T47D (cell line): ENCODE measurements around the gene BIK.
"Not testable (repeated sequence)": the region's sequence is repeated elsewhere in the genome, so short reads cannot be mapped to it uniquely, and the experiment has no call there.

Experiments used
- DNase-seq, 2 experiments: peaks; one replicate each; pipeline versions ENCODE4 v3.0.0 to v3.0.0-alpha.2; 2011 to 2012; ENCODE audit warnings: low read depth in 1 of 2, low spot score in 1 of 2
- JUND ChIP-seq: IDR thresholded peaks from 2 replicates; pipeline ENCODE4 v1.6.1; 2012; ENCODE audit warnings: low read depth
- in situ Hi-C: cut with HindIII; loops from 2 replicates; pipeline ENCODE4 v1.10.0; 2016; ENCODE audit warnings: low sequenced_read_pairs, low pct_unique_long_range_greater_than_20kb

BIK gene

GRCh38 chr22:43129426-43130425 is 19.2 kb downstream of the BIK start:
- no peak for TF ChIP-seq JUND
- DNase-seq = no peak
- in situ Hi-C loops = no loop called here

DNA sequence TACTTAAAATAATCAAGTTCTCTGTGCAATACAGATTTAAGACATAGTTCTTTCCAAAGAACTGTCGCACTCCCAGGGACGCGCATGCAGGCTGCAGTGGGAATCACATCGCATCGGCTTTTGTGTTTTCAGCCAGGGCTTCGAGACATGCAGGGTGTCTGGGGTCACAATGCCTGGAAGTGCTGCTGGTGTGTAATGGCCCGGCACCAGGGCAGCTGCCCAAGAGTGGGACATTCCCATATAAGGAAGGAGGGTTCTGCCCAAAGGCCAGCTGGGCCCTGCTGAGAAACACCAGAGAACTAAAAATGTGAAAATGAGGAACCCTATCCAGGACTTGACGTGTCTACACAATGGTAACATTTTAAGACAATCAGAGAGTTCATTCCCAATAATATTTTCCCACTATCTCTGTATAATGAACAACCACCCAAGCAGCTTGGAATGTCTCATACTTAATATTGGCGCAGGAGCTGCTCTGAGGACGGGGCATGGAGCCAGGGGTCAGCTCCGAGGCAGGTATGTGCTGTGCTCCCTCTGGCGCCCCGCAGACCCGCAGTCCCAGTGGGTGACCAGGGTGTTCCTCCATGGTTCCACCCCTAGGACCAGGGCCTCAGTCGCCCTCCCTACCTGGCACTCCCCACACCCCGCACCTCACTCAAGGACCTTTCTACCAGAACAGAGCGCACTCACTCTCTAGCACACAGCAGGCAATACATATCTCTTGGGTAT is 21.4 kb downstream of the BIK start:
- in situ Hi-C loops = no loop called here
- TF ChIP-seq JUND = no peak

DNA sequence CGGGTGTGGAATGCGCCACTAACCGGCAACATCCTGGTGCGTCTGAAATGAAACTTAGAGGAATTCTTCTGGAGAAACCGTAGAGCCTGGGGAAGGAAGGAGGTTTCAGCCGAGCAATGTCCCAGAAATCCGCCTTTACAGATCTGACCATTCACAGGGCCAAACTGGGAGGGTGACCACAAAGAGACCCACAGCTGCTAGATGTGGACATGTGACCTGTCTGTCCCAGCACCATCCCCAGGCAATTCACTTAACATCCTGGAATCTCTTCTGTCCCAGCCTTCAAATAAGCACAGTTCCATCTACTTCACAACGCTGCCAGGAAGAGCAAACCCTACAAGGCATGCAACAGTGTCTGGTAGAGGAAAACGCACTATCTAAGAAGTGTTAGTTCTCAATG is 22.9 kb downstream of the BIK start:
- in situ Hi-C loops = no loop called here
- DNase-seq = no peak
- no peak for TF ChIP-seq JUND

More for the DNA sequence above, 21.4 kb downstream of the BIK start:
- no peak for DNase-seq

- no peak for TF ChIP-seq JUND
- DNase-seq = no peak
- in situ Hi-C loops = no loop called here
Observed at GRCh38 chr22:43134553-43134952, 24.0 kb downstream of the BIK start.

- in situ Hi-C loops = no loop called here
- TF ChIP-seq JUND = no peak
- DNase-seq = no peak
Observed at GRCh38 chr22:43135565-43135964, 25.0 kb downstream of the BIK start.

GRCh38 chr22:43136255-43136654 is 25.7 kb downstream of the BIK start:
- in situ Hi-C loops = no loop called here
- no peak for DNase-seq
- TF ChIP-seq JUND = no peak

- in situ Hi-C loops = no loop called here
- no peak for TF ChIP-seq JUND
- no peak for DNase-seq
Observed at GRCh38 chr22:43136801-43137200, 26.3 kb downstream of the BIK start.

- no peak for TF ChIP-seq JUND
- peak; percentile 66 to 79 for DNase-seq
- in situ Hi-C loops = no loop called here
Observed at GRCh38 chr22:43142880-43143562, 32.5 kb downstream of the BIK start, which contains the start of gene MCAT. TSS of gene MCAT (minus strand) at chr22:43143398. CDS start at chr22:43143348, 50 bp downstream.

GRCh38 chr22:43144949-43145348 is 34.4 kb downstream of the BIK start:
- DNase-seq = peak; percentile 72 to 93
- TF ChIP-seq JUND = no peak
- in situ Hi-C loops = no loop called here

DNA sequence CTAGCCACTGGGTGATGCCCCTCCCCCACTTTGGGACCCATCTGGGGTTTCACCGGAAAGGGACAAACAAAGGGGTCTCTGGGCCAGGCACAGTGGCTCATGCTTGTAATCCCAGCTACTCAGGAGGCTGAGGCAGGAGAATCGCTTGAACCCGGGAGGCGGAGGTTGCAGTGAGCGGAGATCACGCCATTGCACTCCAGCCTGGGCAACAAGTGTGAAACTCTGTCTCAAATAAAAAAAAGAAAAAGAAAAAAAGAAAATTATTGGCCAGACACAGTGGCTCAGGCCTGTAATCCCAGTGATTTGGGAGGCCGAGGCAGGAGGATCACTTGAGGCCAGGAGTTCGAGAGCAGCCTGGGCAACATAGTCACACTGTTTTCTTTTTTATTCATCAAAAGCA is 34.8 kb downstream of the BIK start:
- in situ Hi-C loops, DNase-seq: not testable (repeated sequence)

DNA sequence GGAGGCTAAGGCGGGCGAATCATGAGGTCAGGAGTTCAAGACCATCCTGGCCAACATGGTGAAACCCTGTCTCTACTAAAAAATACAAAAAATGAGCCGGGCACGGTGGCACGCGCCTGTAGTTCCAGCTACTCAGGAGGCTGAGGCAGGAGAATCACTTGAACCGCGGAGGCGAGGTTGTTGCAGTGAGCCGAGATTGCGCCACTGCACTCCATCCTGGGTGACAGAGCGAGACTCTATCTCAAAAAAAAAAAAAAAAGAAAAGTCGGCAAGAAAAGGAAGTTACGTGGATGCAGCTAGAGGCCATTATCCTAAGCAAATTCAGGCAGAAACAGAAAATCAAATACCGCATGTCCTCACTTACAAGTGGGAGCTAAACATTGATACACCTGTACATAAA is 35.8 kb downstream of the BIK start:
- in situ Hi-C loops, DNase-seq: not testable (repeated sequence)

- no peak for DNase-seq
- in situ Hi-C loops = no loop called here
- no peak for TF ChIP-seq JUND
Observed at GRCh38 chr22:43147821-43148220, 37.3 kb downstream of the BIK start.

GRCh38 chr22:43148581-43148980 is 38.0 kb downstream of the BIK start:
- in situ Hi-C loops = no loop called here
- DNase-seq = no peak
- no peak for TF ChIP-seq JUND
